Activated T-cell treated with anti-CD3 and anti-CD28 coated beads, Interleukin-2, amount 50 U/mL, for 24 hours (primary cell): Measurements from ENCODE around the gene PARK7.
A peak's percentile ranks its signal among the peaks of the same experiment; 100 is the strongest.

Experiments used
- DNase-seq: peaks from one replicate; pipeline ENCODE4 v3.0.0-alpha.2; 2020
- H3K27ac Mint-ChIP-seq: 2 replicates; pipeline ENCODE4 v1.8.0; 2020; ENCODE audit warnings: mild to moderate bottlenecking, mixed read lengths
- H3K27me3 Mint-ChIP-seq: 2 replicates; pipeline ENCODE4 v1.8.0; 2020; ENCODE audit warnings: mixed read lengths
- H3K36me3 Mint-ChIP-seq: 2 replicates; pipeline ENCODE4 v1.8.0; 2020; ENCODE audit warnings: low read depth, mixed read lengths
- H3K4me1 Mint-ChIP-seq: 2 replicates; pipeline ENCODE4 v1.8.0; 2020; ENCODE audit warnings: low read depth, mixed read lengths
- H3K4me3 Mint-ChIP-seq: 2 replicates; pipeline ENCODE4 v1.8.0; 2020; ENCODE audit warnings: mild to moderate bottlenecking, moderate library complexity, mixed read lengths
- H3K9me3 Mint-ChIP-seq: 2 replicates; pipeline ENCODE4 v1.8.0; 2020; ENCODE audit warnings: mixed read lengths

PARK7 gene

DNA sequence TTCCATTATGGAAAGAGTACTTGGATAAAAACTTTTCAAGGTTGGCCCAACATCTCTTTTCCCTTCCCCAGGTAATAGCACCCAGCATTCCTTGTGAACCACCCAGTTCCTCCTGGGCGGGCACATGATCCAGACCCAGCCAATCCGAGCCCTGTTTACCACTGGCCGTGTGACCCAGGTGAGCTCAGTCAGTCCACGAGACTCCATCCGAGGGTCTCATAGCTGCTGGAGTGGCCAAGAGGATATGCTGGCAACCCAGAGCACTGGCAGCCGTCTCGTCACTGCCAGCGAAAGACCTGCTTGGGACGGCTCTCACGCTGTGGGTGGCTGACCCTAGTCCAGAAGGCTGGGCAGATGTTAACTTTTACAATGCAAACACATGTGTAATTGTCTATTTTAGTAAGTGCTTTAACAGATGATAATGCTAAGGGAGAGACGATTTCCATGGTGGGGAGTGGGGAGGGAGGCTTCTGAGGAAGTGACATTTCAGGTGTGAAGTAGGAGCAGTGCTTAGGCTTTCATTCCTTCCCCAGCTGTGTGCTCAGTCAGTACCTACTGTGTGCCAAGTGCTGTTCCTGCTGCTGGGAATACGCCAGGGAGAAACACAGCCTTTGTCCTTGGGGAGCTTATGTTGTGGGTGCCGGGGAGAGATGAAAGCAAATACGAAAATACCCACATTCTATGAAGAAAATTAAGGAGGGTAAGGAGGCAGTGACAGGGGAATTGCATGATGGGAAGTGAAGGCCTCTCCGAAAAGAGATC is 24.5 kb downstream of the PARK7 start:
- Mint-ChIP-seq H3K27ac (peak overlapping the region; percentile 59), H3K4me1 (peaks cover 10% of the 10 kb centered on the region), H3K36me3 (peaks cover 90% of the 10 kb centered on the region), H3K27me3 (no peaks in the 10 kb centered on the region), H3K9me3 (no peaks in the 10 kb centered on the region), H3K4me3 (no peak overlapping the region)
- DNase-seq, result no peak

DNA sequence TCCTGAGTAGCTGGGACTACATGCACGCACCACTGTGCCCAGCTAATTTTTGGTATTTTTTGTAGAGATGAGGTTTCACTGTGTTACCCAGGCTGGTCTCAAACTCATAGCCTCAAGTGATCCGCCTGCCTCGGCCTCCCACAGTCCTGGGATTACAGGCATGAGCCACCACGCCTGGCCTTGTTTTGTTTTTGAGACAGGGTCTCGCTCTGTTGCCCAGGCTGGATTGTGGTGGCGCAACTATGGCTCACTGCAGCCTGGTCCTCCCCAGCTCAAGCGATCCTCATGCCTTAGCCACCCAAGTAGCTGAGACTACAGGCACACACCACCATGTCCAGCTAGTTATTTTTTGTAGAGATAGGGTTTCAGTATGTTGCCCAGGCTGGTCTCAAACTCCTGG is 26.0 kb downstream of the PARK7 start:
- peaks cover 90% of the 10 kb centered on the region for H3K36me3 Mint-ChIP-seq
- no peak for DNase-seq
- no peak overlapping the region for H3K4me3 Mint-ChIP-seq
- no peaks in the 10 kb centered on the region for H3K9me3 Mint-ChIP-seq
- H3K4me1 Mint-ChIP-seq, result peaks cover 6% of the 10 kb centered on the region
- no peak overlapping the region for H3K27ac Mint-ChIP-seq
- H3K27me3 Mint-ChIP-seq, result no peaks in the 10 kb centered on the region

DNA sequence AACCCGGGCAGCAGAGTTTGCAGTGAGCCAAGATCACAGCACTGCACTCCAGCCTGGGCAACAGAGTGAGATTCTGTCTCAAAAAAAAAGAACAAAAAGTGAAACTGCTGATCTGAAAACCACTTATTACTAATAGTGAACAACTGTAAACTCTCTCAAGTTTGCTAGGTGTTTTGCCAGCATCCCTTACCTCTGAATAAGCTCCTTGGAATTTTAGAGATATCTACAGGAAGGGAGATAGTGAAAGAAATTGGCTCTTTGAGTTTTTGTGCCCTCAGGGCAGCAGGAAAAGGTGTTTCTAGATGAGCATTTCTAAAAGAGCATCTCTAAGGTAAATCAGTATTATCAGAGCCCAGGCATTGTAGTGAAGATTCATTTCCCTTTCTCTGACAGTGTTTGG is 27.1 kb downstream of the PARK7 start:
- Mint-ChIP-seq H3K27ac (peak overlapping the region; percentile 59), H3K9me3 (no peaks in the 10 kb centered on the region), H3K4me3 (no peak overlapping the region), H3K36me3 (peaks cover 87% of the 10 kb centered on the region), H3K4me1 (peaks cover 3% of the 10 kb centered on the region), H3K27me3 (no peaks in the 10 kb centered on the region)
- no peak for DNase-seq

DNA sequence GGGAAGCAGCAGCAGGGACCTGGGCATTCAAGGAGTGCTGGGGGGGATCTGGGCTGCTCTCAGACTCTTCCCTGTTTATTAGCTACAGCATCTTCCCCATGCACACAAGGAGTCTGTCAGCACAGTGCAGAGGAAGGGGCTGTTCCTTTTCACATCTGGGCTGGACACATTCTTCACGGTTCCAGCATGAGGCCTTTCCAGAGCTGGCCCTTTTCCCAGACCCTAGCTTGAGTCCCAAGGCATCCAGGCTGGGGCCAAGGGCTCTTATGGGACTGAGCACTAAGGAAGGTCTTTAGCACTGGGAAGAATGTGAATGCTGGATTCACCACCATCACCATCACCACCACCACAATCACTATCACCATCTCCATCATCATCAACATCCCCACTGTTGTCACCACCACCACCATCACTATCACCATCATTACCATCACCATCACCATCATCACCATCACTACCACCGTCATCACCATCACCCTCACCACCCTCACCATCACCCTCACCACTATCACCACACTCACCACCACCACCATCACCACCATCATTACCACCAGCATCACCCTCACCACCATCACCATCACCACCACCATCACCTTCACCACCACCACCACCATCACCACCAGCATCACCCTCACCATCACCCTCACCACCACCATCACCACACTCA is 28.4 kb downstream of the PARK7 start:
- DNase-seq, result no peak

DNA sequence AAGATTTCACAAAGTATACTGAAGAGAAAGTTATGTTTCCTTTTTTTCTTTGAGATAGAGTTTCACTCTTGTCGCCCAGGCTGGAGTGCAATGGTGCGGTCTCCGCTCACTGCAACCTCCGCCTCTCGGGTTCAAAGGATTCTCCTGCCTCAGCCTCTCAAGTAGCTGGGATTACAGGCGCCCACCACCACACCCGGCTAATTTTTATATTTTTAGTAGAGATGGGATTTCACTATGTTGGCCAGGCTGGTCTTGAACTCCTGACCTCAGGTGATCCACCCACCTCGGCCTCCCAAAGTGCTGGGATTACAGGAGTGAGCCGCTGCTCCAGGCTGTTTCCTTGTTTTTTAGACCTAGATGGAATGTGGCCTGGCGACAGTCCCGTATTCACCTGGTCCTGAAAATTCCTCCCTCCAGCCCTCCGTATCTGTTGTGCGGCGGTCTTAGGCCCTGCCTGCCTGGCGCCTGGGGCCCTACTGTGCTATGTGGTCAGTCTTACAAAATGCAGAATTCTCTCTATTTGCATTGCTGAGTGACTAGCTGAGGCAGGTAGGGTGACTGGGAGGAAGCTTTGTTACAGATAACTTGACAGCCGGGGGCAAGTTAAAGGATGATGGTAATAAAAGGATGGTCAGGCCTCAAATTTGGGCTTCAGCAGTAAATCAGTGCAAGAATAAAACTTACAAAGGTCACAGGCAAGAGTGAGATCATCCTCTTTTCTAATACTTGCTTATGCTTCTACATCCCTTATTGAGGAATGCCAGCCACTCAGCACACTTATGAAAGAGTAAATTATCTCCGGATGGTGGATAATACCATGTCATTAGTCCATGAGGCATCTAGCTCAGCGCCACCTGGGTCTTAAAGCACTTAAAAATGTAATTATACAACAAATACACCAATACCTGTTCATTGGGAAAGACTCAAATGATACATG is 30.3 kb downstream of the PARK7 start:
- Mint-ChIP-seq H3K4me3 (no peak overlapping the region), H3K36me3 (peaks cover 73% of the 10 kb centered on the region), H3K9me3 (no peaks in the 10 kb centered on the region), H3K27ac (no peak overlapping the region), H3K27me3 (no peaks in the 10 kb centered on the region), H3K4me1 (peaks cover 8% of the 10 kb centered on the region)
- no peak for DNase-seq

More for the DNA sequence above, 28.4 kb downstream of the PARK7 start:
- no peak overlapping the region for H3K27ac Mint-ChIP-seq
- H3K27me3 Mint-ChIP-seq, result no peaks in the 10 kb centered on the region
- H3K36me3 Mint-ChIP-seq, result peaks cover 84% of the 10 kb centered on the region
- H3K4me1 Mint-ChIP-seq, result peaks cover 8% of the 10 kb centered on the region
- no peak overlapping the region for H3K4me3 Mint-ChIP-seq
- H3K9me3 Mint-ChIP-seq, result no peaks in the 10 kb centered on the region

DNA sequence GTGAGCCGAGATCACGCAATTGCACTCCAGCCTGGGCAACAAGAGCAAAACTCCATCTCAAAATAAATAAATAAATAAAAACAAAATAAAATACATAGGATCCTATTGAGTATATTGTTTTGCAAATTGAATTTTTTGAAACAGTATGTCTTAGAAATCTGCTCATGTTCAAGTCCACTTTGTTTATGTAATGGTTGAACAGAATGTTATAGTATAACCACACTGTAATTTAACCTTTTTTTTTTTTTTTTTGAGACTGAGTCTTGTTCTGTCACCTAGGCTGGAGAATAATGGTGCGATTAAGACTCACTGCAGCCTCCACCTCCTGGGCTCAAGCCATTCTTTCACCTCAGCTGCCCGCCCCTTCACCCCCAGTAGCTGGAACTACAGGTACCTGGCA is 31.4 kb downstream of the PARK7 start:
- H3K9me3 Mint-ChIP-seq, result no peaks in the 10 kb centered on the region
- H3K4me1 Mint-ChIP-seq, result peaks cover 6% of the 10 kb centered on the region
- H3K4me3 Mint-ChIP-seq, result no peak overlapping the region
- H3K36me3 Mint-ChIP-seq, result peaks cover 70% of the 10 kb centered on the region
- DNase-seq, result no peak
- no peak overlapping the region for H3K27ac Mint-ChIP-seq
- no peaks in the 10 kb centered on the region for H3K27me3 Mint-ChIP-seq

DNA sequence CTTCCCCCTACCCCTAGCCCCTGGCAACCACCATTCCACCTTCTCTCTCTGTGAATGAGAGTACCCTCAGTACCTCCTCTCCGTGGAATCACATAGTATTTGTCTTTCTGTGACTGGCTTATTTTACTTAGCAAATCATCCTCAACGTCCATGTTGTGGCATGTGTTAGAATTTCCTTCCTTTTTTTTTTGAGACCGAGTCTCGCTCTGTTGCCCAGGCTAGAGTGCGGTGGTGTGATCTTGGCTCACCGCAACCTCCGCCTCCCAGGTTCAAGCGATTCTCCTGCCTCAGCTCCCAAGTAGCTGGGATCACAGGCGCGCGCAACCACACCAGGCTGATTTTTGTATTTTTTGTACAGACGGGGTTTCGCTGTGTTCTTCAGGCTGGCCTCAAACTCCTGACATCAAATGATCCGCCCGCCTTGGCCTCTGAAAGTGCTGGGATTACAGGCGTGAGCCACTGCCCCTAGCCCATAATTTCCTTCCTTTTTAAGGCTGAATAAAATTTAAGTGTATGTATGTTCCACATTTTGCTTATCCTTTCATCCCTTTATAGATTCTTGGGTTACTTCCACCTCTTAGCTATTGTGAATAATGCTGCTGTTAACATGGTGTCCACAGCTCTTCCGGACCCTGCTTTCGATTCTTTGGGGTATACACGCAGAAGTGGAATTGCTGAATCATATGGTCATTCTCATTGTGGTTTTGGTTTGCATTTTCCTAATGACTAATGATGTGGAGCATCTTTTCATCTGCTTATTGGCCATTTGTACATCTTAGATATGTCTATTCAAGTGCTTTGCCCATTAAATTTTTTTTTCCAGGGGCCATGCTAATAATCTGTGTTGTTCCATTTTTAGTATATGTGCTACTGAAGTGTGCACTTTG is 32.3 kb downstream of the PARK7 start:
- peaks cover 6% of the 10 kb centered on the region for H3K4me1 Mint-ChIP-seq
- DNase-seq, result no peak
- H3K36me3 Mint-ChIP-seq, result peaks cover 68% of the 10 kb centered on the region
- H3K4me3 Mint-ChIP-seq, result no peak overlapping the region
- H3K27ac Mint-ChIP-seq, result peak overlapping the region; percentile 44
- no peaks in the 10 kb centered on the region for H3K9me3 Mint-ChIP-seq
- H3K27me3 Mint-ChIP-seq, result no peaks in the 10 kb centered on the region

DNA sequence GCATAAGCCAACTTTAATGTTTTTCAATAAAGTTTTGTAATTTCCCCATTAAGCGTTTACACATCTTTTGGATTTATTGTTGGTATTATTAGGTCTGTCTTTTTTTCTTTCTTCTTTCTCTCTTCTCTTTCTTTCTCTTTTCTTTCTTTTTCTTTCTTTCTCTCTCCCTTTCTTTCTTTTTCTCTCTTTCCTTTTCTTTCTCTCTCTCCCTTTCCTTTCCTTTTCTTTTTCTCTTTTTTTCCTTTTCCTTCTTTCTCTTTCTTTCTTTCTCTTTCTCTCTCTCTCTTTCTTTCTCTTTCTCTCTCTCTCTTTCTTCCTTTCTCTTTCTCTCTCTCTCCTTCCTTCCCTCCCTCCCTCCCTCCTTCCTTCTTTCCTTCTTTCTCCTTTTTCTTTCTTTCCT is 33.3 kb downstream of the PARK7 start:
- no peaks in the 10 kb centered on the region for H3K9me3 Mint-ChIP-seq
- H3K36me3 Mint-ChIP-seq, result peaks cover 60% of the 10 kb centered on the region
- no peaks in the 10 kb centered on the region for H3K27me3 Mint-ChIP-seq
- no peak for DNase-seq
- no peak overlapping the region for H3K27ac Mint-ChIP-seq
- no peak overlapping the region for H3K4me3 Mint-ChIP-seq
- H3K4me1 Mint-ChIP-seq, result peaks cover 6% of the 10 kb centered on the region

DNA sequence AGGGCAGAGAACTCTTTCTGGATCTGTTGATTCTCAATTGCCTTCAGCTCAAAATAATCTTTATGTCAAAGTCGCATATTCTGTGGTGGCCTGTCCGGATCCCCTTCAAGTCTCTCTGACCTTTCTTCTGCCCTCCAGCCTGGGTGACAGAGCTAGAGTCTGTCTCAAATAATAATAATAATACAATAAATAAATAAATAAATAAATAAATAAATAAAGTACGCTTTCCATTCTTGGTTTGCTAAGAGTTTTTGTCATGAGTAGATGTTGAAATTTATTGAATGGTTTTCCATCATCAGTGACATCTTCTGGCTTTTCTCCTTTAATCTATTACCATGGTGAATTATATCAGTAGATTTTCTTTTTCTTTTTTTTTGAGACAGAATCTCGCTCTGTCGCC is 33.9 kb downstream of the PARK7 start:
- no peak overlapping the region for H3K4me3 Mint-ChIP-seq
- H3K9me3 Mint-ChIP-seq, result no peaks in the 10 kb centered on the region
- DNase-seq, result no peak
- H3K27me3 Mint-ChIP-seq, result no peaks in the 10 kb centered on the region
- H3K36me3 Mint-ChIP-seq, result peaks cover 60% of the 10 kb centered on the region
- peaks cover 6% of the 10 kb centered on the region for H3K4me1 Mint-ChIP-seq
- H3K27ac Mint-ChIP-seq, result no peak overlapping the region

DNA sequence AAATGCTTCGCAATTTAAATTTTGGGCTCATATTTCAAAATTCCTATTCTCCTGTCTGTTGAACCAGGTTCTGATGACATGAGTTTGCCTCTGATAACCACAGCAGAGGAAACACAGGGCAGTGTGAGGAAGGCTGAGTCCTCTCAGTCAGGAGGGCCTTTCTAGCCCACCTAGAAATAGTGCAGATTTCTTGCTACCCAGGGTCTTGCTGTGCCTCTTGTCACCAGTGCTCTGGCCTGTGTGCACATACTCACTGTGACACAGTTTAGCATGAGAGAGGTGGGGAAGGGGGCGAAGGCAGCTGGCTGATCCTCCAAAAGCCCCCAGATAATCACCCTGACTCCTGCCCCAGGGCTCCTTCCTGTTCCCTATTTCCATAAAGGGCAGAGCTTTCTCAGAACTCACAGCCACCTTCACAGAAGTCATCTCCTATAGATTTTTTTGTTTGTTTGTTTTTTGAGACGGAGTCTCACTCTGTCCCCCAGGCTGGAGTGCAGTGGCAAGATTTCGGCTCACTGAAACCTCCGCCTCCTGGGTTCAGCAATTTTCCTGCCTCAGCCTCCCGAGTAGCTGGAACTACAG is 40.9 kb downstream of the PARK7 start:
- H3K9me3 Mint-ChIP-seq, result no peaks in the 10 kb centered on the region
- H3K27ac Mint-ChIP-seq, result no peak overlapping the region
- DNase-seq, result no peak
- no peak overlapping the region for H3K4me3 Mint-ChIP-seq
- H3K27me3 Mint-ChIP-seq, result no peaks in the 10 kb centered on the region
- peaks cover 52% of the 10 kb centered on the region for H3K36me3 Mint-ChIP-seq
- H3K4me1 Mint-ChIP-seq, result no peaks in the 10 kb centered on the region

DNA sequence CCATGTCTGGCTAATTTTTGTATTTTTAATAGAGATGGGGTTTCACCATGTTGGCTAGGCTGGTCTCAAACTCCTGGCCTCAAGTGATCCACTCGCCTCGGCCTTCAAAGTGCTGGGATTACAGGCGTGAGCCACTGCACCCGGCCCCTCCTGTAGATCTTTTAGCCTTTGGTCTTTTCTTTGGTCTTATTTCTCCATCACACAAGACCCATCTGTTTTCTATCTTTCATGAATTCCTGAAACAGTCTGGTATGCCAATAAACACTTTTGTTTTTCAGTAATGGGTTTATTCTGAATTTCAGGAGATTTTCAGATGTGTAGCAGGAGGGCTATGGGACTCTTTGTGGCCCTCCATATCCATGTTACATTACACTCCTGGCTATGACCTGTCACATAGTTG is 41.4 kb downstream of the PARK7 start:
- H3K4me3 Mint-ChIP-seq, result no peak overlapping the region
- no peak overlapping the region for H3K27ac Mint-ChIP-seq
- no peaks in the 10 kb centered on the region for H3K4me1 Mint-ChIP-seq
- H3K27me3 Mint-ChIP-seq, result no peaks in the 10 kb centered on the region
- no peak for DNase-seq
- peaks cover 50% of the 10 kb centered on the region for H3K36me3 Mint-ChIP-seq
- no peaks in the 10 kb centered on the region for H3K9me3 Mint-ChIP-seq

DNA sequence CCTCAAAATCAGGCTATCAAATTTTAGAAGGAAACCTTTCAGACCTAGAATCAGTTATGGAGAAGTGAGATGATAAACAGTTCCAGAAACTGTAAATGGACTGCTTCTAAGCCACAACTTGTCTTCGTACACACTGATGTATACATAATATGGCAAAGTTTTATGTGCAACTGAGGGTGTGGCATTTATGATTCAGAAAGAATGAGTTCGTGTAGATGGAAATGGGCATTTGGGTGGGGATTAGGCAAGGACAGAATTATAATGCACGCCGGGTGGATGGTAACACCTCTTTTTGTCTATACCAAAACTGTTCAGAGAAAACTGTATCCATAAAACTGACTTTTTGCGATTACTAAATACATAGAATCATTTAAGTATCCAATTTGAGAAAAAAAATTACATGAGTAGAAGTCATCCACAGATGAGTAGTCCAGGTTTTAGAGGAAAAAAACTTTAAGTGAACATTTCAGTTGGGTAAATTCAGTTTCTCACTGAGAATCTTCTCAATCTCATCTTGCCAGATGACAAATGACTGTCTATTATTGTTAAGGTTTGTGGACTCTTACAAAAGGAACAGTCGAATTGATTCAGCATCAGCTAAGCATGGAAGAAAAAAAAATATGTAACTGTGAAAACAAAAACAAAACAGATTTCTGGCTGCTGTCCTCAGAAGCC is 42.1 kb downstream of the PARK7 start:
- Mint-ChIP-seq H3K27ac (no peak overlapping the region), H3K9me3 (no peaks in the 10 kb centered on the region), H3K4me1 (no peaks in the 10 kb centered on the region), H3K36me3 (peaks cover 49% of the 10 kb centered on the region), H3K27me3 (no peaks in the 10 kb centered on the region), H3K4me3 (no peak overlapping the region)
- DNase-seq, result no peak

DNA sequence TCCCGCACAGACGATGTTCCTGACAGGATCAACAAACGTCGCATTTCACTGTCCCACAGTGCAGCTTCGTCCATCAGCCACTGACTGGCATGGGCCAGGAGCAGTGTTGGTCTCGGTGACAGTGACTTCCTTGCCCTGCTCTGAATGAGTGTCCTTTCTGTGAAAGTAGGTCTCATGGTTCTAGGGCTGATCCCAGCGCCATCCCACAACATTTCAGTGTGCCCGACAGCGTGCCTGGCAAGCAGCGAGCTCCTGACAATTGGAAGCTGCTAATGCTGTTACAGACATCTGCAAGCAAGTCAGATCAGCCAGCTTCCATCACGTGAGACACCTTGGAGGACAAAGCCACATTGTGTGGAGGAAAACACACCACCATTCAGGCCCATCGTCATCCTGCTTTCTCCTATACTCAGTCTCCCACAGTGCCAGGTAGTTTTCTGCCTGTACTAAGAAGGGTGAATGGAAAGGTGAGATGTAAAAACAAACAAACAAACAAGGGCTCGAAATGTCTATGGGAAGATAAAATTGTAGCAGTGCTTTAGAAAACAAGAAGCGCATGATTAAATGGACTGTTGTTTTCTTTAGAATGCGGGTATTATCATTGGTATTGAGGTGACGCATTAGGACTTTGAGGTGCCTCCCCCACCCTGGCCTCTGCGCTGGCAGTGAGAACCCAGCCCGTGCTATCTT is 42.7 kb downstream of the PARK7 start:
- no peak for DNase-seq
- Mint-ChIP-seq H3K4me3 (no peak overlapping the region), H3K4me1 (no peaks in the 10 kb centered on the region), H3K36me3 (peaks cover 49% of the 10 kb centered on the region), H3K27me3 (no peaks in the 10 kb centered on the region), H3K9me3 (no peaks in the 10 kb centered on the region), H3K27ac (no peak overlapping the region)
